Epithelial cell of proximal tubule (primary cell): ENCODE measurements around the gene PZP. TPM values are rescaled to one million over a fixed set of nuclear protein-coding genes. Genes with fewer than 3 reads are reported as not detected.

Experiments
- DNase-seq: peaks from one replicate; pipeline ENCODE4 v3.0.0-alpha.2; 2011; ENCODE audit warnings: low read depth
- H3K4me3 ChIP-seq: 2 replicates; pipeline ENCODE4 v1.5.1; 2011; ENCODE audit warnings: low read depth, mild to moderate bottlenecking, low read length
- CTCF ChIP-seq: conservative IDR thresholded peaks from 2 replicates; pipeline ENCODE4 v1.5.1; 2012; ENCODE audit warnings: low read depth, mild to moderate bottlenecking, low read length
- total RNA-seq: library from RNA; depleted of rRNA; stranded (reverse); fragments of >200 nt; gene quantifications from 2 replicates; pipeline ENCODE4 v1.2.3, GENCODE V29; 2015

Gene PZP
- total RNA-seq, 1 donor from 2014 or later: not detected

DNA sequence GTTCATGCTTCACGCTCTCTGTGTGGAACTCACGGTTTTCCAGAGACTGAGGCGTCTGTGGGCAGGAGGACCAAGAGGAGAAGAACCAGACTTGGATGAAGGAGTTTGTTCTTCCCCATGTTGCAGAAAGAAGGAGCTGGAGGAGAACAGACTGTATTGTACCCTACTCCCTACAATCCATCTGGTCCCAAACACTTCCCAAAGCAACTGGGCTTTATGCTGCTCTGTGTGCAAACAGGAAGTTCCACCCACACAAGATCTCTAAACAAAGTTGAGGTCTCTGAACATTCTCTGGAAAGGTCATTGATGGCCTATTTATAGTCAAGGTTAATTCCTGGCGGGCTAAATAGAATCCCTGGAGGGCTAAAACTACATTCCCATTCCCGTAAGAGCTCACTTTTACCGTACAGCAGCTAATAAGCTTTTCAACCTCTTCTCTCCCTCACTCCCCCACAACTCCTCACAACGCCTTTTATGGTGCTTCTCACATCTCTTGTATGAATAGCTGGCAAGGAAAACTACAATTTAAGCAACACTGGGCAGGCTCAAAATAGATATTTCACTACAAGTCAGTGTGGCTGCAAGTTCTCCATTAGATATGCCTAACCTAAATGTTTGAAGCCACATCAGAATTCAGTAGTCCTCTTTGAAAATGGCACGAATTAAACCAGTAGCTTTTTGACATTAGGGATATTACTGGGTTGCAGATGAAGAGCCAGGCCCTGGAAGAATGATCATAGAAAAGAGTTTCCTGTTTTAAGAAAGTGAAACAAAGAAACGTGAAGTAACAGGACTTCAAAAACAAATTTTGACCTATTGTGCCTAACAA lies 92.2 kb downstream of the PZP start, which contains the start of gene A2M:
Gene A2M, minus strand, starts transcription at position 189 of the 829 bp plus-strand sequence. Its CDS starts 70 bp downstream, at position 119.
- no peak within 1 kb of the TSS for H3K4me3 ChIP-seq

DNA sequence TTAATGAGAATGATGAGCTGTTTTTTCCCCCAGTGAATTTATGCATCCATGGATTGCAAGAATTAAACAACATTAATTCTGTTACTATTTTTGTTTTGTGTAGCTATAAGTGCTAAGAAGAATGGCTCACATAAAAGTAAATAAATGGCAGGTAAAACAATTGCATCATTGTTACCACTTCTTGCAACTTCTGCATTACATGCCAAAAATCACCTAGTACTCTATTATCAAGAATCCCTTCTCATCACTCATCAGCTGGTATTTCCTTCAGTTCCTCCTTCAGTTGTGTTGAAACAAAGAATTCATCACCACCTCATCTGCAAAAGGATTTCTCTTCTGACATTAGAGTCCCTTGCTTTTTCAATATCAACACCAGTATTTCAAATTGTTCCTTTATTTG lies 93.2 kb downstream of the PZP start:
- DNase-seq: no peak
- TF ChIP-seq CTCF: no peak
- no peak overlapping the region for H3K4me3 ChIP-seq

More for the DNA sequence above, 92.2 kb downstream of the PZP start, which contains the start of gene A2M:
- no peak for DNase-seq
- TF ChIP-seq CTCF: no peak

DNA sequence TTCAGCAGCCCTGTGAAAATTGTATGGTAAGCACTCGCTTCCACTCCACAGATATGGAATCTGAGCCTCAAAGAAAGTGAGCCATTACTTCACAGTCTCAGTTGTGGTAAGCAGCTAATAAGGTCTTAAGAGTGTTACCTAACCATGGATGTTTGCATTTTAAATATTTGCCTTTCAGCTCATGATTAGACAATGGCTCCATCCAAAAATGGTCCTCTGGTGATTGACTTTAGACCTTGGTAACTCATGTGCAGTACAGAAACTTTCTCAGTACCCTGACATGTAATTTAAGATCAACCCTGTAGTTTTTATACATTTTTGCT lies 94.2 kb downstream of the PZP start:
- TF ChIP-seq CTCF: no peak
- DNase-seq: no peak
- H3K4me3 ChIP-seq: no peak overlapping the region

- TF ChIP-seq CTCF: no peak
- DNase-seq: no peak
- H3K4me3 ChIP-seq: no peak overlapping the region
Measured at GRCh38 chr12:9113296-9113986, 94.8 kb downstream of the PZP start.

DNA sequence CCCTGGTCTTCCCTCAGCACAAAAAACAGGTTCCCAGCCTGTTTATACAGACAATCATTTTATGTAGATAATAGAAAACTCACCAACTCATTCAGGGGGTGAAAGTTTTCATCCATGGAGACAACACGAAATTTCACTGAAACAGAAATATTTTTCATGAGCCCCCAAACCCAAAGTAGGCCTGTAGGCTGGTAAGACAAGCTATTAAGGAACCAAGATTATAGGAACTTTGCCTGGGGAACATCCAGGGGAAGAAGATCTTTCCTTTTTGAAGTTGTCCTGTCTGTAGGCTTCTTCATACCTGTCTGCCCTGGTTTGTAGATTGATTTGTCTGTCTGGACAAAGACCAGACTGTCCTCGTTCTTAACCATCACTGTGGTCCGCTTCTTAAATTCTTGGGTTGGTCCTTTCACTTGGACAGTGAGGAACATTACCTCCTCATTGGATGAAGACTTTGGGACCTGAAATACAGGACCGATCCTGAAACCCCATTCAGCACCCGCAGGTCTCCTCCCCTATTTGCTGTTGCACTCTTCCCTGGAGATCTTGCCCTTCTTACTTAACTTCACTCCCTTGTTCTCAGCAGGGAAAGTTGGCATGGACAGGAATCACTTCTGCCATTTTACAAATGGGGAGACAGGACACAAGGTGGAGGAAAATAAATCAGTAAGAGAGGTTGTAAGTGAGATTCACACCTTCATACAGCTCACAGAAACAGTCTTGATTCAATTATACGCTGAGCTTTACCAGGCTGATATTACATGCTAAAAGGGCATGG lies 95.9 kb downstream of the PZP start:
- DNase-seq: no peak
- no peak for TF ChIP-seq CTCF
- no peak overlapping the region for H3K4me3 ChIP-seq

DNA sequence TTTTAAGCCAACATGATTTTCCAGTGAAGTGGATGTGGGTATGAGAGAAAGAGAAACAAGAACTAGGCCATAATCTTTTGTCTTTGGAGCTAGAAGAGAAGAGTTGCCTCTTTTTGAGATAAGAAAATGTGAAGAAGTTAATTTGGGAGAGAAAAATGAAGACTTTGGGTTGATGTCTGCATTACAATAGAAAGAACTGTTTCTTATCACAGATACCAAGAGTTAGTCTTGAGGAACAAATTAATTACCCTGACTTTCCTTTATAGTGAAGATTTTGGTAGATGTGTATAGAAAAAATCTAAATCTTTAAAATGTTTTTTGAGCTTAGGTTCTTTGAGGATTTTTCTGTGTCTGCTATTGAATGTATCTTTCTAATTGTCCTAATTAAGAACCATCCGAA lies 96.7 kb downstream of the PZP start:
- TF ChIP-seq CTCF: no peak
- DNase-seq: no peak
- H3K4me3 ChIP-seq: no peak overlapping the region
